Adipocyte (in vitro differentiated cells): ENCODE measurements around the gene SULT1E1.

ENCODE experiments used
- DNase-seq: peaks from one replicate; pipeline ENCODE4 v3.0.0-alpha.2; 2015; ENCODE audit warnings: low read depth
- H3K27me3 ChIP-seq: replicated peaks from 2 replicates; pipeline ENCODE4 v1.7.0; 2013; ENCODE audit warnings: mild to moderate bottlenecking, low read length, moderate library complexity; ENCODE audit not compliant: control insufficient read depth, insufficient read depth
- H3K36me3 ChIP-seq: 2 replicates; pipeline ENCODE4 v1.7.0; 2013; ENCODE audit warnings: low read length, mild to moderate bottlenecking, moderate library complexity; ENCODE audit not compliant: control insufficient read depth, insufficient read depth, severe bottlenecking
- H3K4me1 ChIP-seq: 2 replicates; pipeline ENCODE4 v1.7.0; 2013; ENCODE audit warnings: mild to moderate bottlenecking, low read length, moderate library complexity; ENCODE audit not compliant: control insufficient read depth, insufficient read depth
- H3K4me3 ChIP-seq: 2 replicates; pipeline ENCODE4 v1.7.0; 2013; ENCODE audit warnings: mild to moderate bottlenecking, low read length, moderate library complexity
- H3K9ac ChIP-seq: 2 replicates; pipeline ENCODE4 v1.7.0; 2013; ENCODE audit warnings: mild to moderate bottlenecking, low read length, moderate library complexity
- H3K9me3 ChIP-seq: 2 replicates; pipeline ENCODE4 v1.7.0; 2013; ENCODE audit warnings: mild to moderate bottlenecking, low read length, moderate library complexity; ENCODE audit not compliant: control insufficient read depth

Gene SULT1E1

GRCh38 chr4:69843301-69843700 lies 16.6 kb downstream of the SULT1E1 start:
- DNase-seq = no peak
- no peaks in the 10 kb centered on the region for H3K9me3 ChIP-seq
- no peaks in the 10 kb centered on the region for H3K27me3 ChIP-seq
- H3K4me3 ChIP-seq = no peak overlapping the region
- H3K36me3 ChIP-seq = no peaks in the 10 kb centered on the region
- no peak overlapping the region for H3K9ac ChIP-seq
- H3K4me1 ChIP-seq = no peaks in the 10 kb centered on the region

- Histone ChIP-seq H3K27me3 (no peaks in the 10 kb centered on the region), H3K9me3 (no peaks in the 10 kb centered on the region), H3K9ac (no peak overlapping the region), H3K36me3 (no peaks in the 10 kb centered on the region), H3K4me3 (no peak overlapping the region), H3K4me1 (no peaks in the 10 kb centered on the region)
- DNase-seq = no peak
Measured at GRCh38 chr4:69838977-69839376, 21.0 kb downstream of the SULT1E1 start.

- H3K9me3 ChIP-seq = no peaks in the 10 kb centered on the region
- H3K4me3 ChIP-seq = no peak overlapping the region
- DNase-seq = no peak
- H3K4me1 ChIP-seq = no peaks in the 10 kb centered on the region
- H3K27me3 ChIP-seq = peaks cover 6% of the 10 kb centered on the region
- H3K9ac ChIP-seq = no peak overlapping the region
- H3K36me3 ChIP-seq = no peaks in the 10 kb centered on the region
Measured at GRCh38 chr4:69836287-69836686, 23.7 kb downstream of the SULT1E1 start.

GRCh38 chr4:69835766-69836165 lies 24.2 kb downstream of the SULT1E1 start:
- no peak overlapping the region for H3K4me3 ChIP-seq
- H3K9me3 ChIP-seq = no peaks in the 10 kb centered on the region
- peaks cover 6% of the 10 kb centered on the region for H3K27me3 ChIP-seq
- H3K4me1 ChIP-seq = no peaks in the 10 kb centered on the region
- H3K36me3 ChIP-seq = no peaks in the 10 kb centered on the region
- no peak for DNase-seq
- H3K9ac ChIP-seq = no peak overlapping the region

GRCh38 chr4:69833251-69833650 lies 26.7 kb downstream of the SULT1E1 start:
- DNase-seq = peak; percentile 4
- no peak overlapping the region for H3K9ac ChIP-seq
- H3K4me3 ChIP-seq = no peak overlapping the region
- H3K36me3 ChIP-seq = no peaks in the 10 kb centered on the region
- H3K4me1 ChIP-seq = no peaks in the 10 kb centered on the region
- H3K9me3 ChIP-seq = no peaks in the 10 kb centered on the region
- peaks cover 11% of the 10 kb centered on the region for H3K27me3 ChIP-seq

GRCh38 chr4:69832326-69833030 lies 27.5 kb downstream of the SULT1E1 start:
- no peak for DNase-seq
- Histone ChIP-seq H3K36me3 (no peaks in the 10 kb centered on the region), H3K4me1 (no peaks in the 10 kb centered on the region), H3K9ac (no peak overlapping the region), H3K27me3 (peaks cover 11% of the 10 kb centered on the region), H3K9me3 (no peaks in the 10 kb centered on the region), H3K4me3 (no peak overlapping the region)

- no peak overlapping the region for H3K9ac ChIP-seq
- H3K36me3 ChIP-seq = no peaks in the 10 kb centered on the region
- no peaks in the 10 kb centered on the region for H3K4me1 ChIP-seq
- H3K27me3 ChIP-seq = peaks cover 11% of the 10 kb centered on the region
- no peaks in the 10 kb centered on the region for H3K9me3 ChIP-seq
- DNase-seq = no peak
- H3K4me3 ChIP-seq = no peak overlapping the region
Measured at GRCh38 chr4:69831646-69832325, 28.2 kb downstream of the SULT1E1 start.

GRCh38 chr4:69831270-69831627 lies 28.7 kb downstream of the SULT1E1 start:
- no peak overlapping the region for H3K4me3 ChIP-seq
- peaks cover 11% of the 10 kb centered on the region for H3K27me3 ChIP-seq

GRCh38 chr4:69830560-69831269 lies 29.2 kb downstream of the SULT1E1 start:
- peaks cover 11% of the 10 kb centered on the region for H3K27me3 ChIP-seq
- no peaks in the 10 kb centered on the region for H3K9me3 ChIP-seq
- no peaks in the 10 kb centered on the region for H3K36me3 ChIP-seq
- H3K9ac ChIP-seq = no peak overlapping the region
- no peak overlapping the region for H3K4me3 ChIP-seq
- H3K4me1 ChIP-seq = no peaks in the 10 kb centered on the region
- DNase-seq = peak; percentile 26

More at GRCh38 chr4:69831270-69831627, 28.7 kb downstream of the SULT1E1 start:
- Histone ChIP-seq H3K4me1 (no peaks in the 10 kb centered on the region), H3K36me3 (no peaks in the 10 kb centered on the region), H3K9ac (no peak overlapping the region), H3K9me3 (no peaks in the 10 kb centered on the region)
- no peak for DNase-seq

- Histone ChIP-seq H3K9me3 (no peaks in the 10 kb centered on the region), H3K36me3 (no peaks in the 10 kb centered on the region), H3K4me3 (no peak overlapping the region), H3K4me1 (no peaks in the 10 kb centered on the region), H3K27me3 (peaks cover 11% of the 10 kb centered on the region), H3K9ac (no peak overlapping the region)
- DNase-seq = no peak
Measured at GRCh38 chr4:69830192-69830559, 29.8 kb downstream of the SULT1E1 start.

GRCh38 chr4:69829678-69830077 lies 30.3 kb downstream of the SULT1E1 start:
- no peak for DNase-seq
- Histone ChIP-seq H3K4me1 (no peaks in the 10 kb centered on the region), H3K27me3 (peaks cover 11% of the 10 kb centered on the region), H3K9ac (no peak overlapping the region), H3K9me3 (no peaks in the 10 kb centered on the region), H3K4me3 (no peak overlapping the region), H3K36me3 (no peaks in the 10 kb centered on the region)
